ENCODE results near the gene ELAVL1. TPM values are rescaled to one million over a fixed set of nuclear protein-coding genes. Genes with fewer than 3 reads are reported as not detected.
A peak's percentile ranks its signal among the peaks of the same experiment; 100 is the strongest.

ELAVL1 gene
- total and polyA plus RNA-seq, 2 of the 13 experiments (the other 11 are each of a cell fraction or from before 2014, with no cell fraction given): 27.9 to 38.4 TPM

- POLR2A ChIA-PET: interaction anchor here (0.8 kb wide), 1 partner anchor 16 kb away, joined by 4 read pairs; the partner anchor contains the start of gene TIMM44
- no peaks in the 10 kb centered on the region for H3K9me3 ChIP-seq (ENCODE audit: low read length)
- no peak overlapping the region for H3K27ac ChIP-seq (ENCODE audit: extremely low read length, insufficient read depth, low read length)
- DNase-seq (ENCODE audit: low spot score) (no peak), FAIRE-seq (no peak), ATAC-seq (no peak)
- CTCF ChIA-PET (ENCODE audit: low intra/inter-chr PET ratio, low total read pairs): no interaction called here
- H3K79me2 ChIP-seq (ENCODE audit: insufficient read depth, low read length): no peaks in the 10 kb centered on the region
- H4K20me1 ChIP-seq (ENCODE audit: insufficient read depth, low read length): no peaks in the 10 kb centered on the region
- peaks cover 7 to 22% of the 10 kb centered on the region in 2 experiments; a peak in 4 of 5 replicates for H3K36me3 ChIP-seq (replicated peaks in 1 of 2; ENCODE audit: control insufficient read depth in 1 of 2, insufficient read depth in 2 of 2, low read length in 2 of 2)
- no peak overlapping the region for H3K4me2 ChIP-seq (ENCODE audit: low read depth, low read length)
- 96% methylated on average over 15 of the region's 32 CpGs for WGBS (ENCODE audit: low lambda C conversion rate)
- no peak overlapping the region for H2AFZ ChIP-seq (ENCODE audit: low read length)
- no TSS peak for BruUV-seq (replicated peaks)
- intact Hi-C loops (cut with micrococcal nuclease; ENCODE audit: unreplicated experiment) (no loop called here), in situ Hi-C loops (cut with HindIII; ENCODE audit: extremely low pct_ligation_motif_present, low pct_unique_long_range_greater_than_20kb) (no loop called here)
- TF ChIP-seq ZFP91 (CRISPR knock-in tag; IDR thresholded peaks at IDR 0.05; ENCODE audit: borderline replicate concordance): peak; percentile 28; the same call in 1 of the 2 replicates
- TF ChIP-seq NFKB2 (CRISPR knock-in tag; IDR thresholded peaks at IDR 0.05; ENCODE audit: borderline replicate concordance): no peak
- TF ChIP-seq HNRNPLL (IDR thresholded peaks at IDR 0.05; ENCODE audit: low read depth, low read length, poor library complexity, severe bottlenecking): no peak
- peak; percentile 90 for TF ChIP-seq AGO2 (optimal IDR thresholded peaks at IDR 0.05; ENCODE audit: low read depth, low read length)
- TF ChIP-seq POLR2G (IDR thresholded peaks at IDR 0.05; ENCODE audit: low read depth, low read length): 0 out of 2 replicates have a peak, but pooled peaks have one; percentile 10
- TF ChIP-seq, protein P1, sequence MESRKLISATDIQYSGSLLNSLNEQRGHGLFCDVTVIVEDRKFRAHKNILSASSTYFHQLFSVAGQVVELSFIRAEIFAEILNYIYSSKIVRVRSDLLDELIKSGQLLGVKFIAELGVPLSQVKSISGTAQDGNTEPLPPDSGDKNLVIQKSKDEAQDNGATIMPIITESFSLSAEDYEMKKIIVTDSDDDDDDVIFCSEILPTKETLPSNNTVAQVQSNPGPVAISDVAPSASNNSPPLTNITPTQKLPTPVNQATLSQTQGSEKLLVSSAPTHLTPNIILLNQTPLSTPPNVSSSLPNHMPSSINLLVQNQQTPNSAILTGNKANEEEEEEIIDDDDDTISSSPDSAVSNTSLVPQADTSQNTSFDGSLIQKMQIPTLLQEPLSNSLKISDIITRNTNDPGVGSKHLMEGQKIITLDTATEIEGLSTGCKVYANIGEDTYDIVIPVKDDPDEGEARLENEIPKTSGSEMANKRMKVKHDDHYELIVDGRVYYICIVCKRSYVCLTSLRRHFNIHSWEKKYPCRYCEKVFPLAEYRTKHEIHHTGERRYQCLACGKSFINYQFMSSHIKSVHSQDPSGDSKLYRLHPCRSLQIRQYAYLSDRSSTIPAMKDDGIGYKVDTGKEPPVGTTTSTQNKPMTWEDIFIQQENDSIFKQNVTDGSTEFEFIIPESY (CRISPR knock-in tag; IDR thresholded peaks at IDR 0.05): 0 out of 2 replicates have a peak, but pooled peaks have one; percentile 26
- H3K27me3 ChIP-seq (ENCODE audit: control insufficient read depth in 1 of 2, insufficient read depth in 2 of 2, low read length in 2 of 2): no peaks in the 10 kb centered on the region
- H3K9ac ChIP-seq (ENCODE audit: insufficient read depth, low read depth, low read length): no peak overlapping the region
- H3K4me1 ChIP-seq (ENCODE audit: insufficient read depth, low read length): no peaks in the 10 kb centered on the region
- H3K4me3 ChIP-seq (replicated peaks in 1 of 3; ENCODE audit: insufficient read depth in 1 of 3, low read depth in 2 of 3, low read length in 3 of 3): no peak overlapping the region
Measured at GRCh38 chr19:7926727-7927604, 78.5 kb downstream of the ELAVL1 start.
